Kidney epithelial cell (primary cell): ENCODE data around the gene STPG1. TPM values are rescaled to one million over a fixed set of nuclear protein-coding genes. Genes with fewer than 3 reads are reported as not detected.
A peak's percentile ranks its signal among the peaks of the same experiment; 100 is the strongest.

Source experiments
- DNase-seq: peaks from one replicate; pipeline ENCODE4 v3.0.0-alpha.2; 2010; ENCODE audit warnings: low read depth
- H3K27me3 ChIP-seq: 2 replicates; pipeline ENCODE4 v1.6.0; 2011; ENCODE audit warnings: low read length; ENCODE audit not compliant: control insufficient read depth, insufficient read depth
- H3K36me3 ChIP-seq: 2 replicates; pipeline ENCODE4 v1.5.1; 2011; ENCODE audit warnings: low read length; ENCODE audit not compliant: control insufficient read depth, insufficient read depth
- H3K4me3 ChIP-seq: 2 replicates; pipeline ENCODE4 v1.5.1; 2011; ENCODE audit warnings: low read depth, mild to moderate bottlenecking, control low read depth, low read length
- CTCF ChIP-seq: IDR thresholded peaks from 2 replicates; pipeline ENCODE4 v1.5.1; 2011; ENCODE audit warnings: mild to moderate bottlenecking, moderate library complexity, low read length, control low read depth, inconsistent platforms; ENCODE audit not compliant: insufficient read depth, poor library complexity, severe bottlenecking
- total RNA-seq: library from RNA; depleted of rRNA; stranded (reverse); fragments of >200 nt; gene quantifications from 2 replicates; pipeline ENCODE4 v1.2.3, GENCODE V29; 2015

Gene STPG1
- total RNA-seq, 1 donor from 2014 or later = 7.5 TPM

- Histone ChIP-seq H3K4me3 (no peak overlapping the region), H3K36me3 (no peaks in the 10 kb centered on the region), H3K27me3 (no peaks in the 10 kb centered on the region)
- TF ChIP-seq CTCF = no peak
- DNase-seq = peak; percentile 86
Observed at GRCh38 chr1:24362982-24363614, 50.5 kb downstream of the STPG1 start.

GRCh38 chr1:24362396-24362795, 51.2 kb downstream of the STPG1 start:
- no peaks in the 10 kb centered on the region for H3K36me3 ChIP-seq
- no peak for TF ChIP-seq CTCF
- DNase-seq = no peak
- no peaks in the 10 kb centered on the region for H3K27me3 ChIP-seq
- no peak overlapping the region for H3K4me3 ChIP-seq

- H3K27me3 ChIP-seq = no peaks in the 10 kb centered on the region
- no peak overlapping the region for H3K4me3 ChIP-seq
- no peaks in the 10 kb centered on the region for H3K36me3 ChIP-seq
- DNase-seq = no peak
- TF ChIP-seq CTCF = no peak
Observed at GRCh38 chr1:24361811-24362210, 51.8 kb downstream of the STPG1 start.

GRCh38 chr1:24360681-24361080, 52.9 kb downstream of the STPG1 start:
- Histone ChIP-seq H3K27me3 (no peaks in the 10 kb centered on the region), H3K36me3 (no peaks in the 10 kb centered on the region), H3K4me3 (no peak overlapping the region)
- no peak for TF ChIP-seq CTCF
- DNase-seq = no peak

- Histone ChIP-seq H3K36me3 (no peaks in the 10 kb centered on the region), H3K4me3 (no peak overlapping the region), H3K27me3 (no peaks in the 10 kb centered on the region)
- TF ChIP-seq CTCF = no peak
- no peak for DNase-seq
Observed at GRCh38 chr1:24357038-24357437, 56.5 kb downstream of the STPG1 start.

- Histone ChIP-seq H3K4me3 (no peak overlapping the region), H3K27me3 (no peaks in the 10 kb centered on the region), H3K36me3 (no peaks in the 10 kb centered on the region)
- no peak for TF ChIP-seq CTCF
- no peak for DNase-seq
Observed at GRCh38 chr1:24355466-24355865, 58.1 kb downstream of the STPG1 start.
